Neutrophil (primary cell): ENCODE results near the gene TTLL7.

Experiments
- H3K27ac ChIP-seq: fragments of 200-600 bp; sonication (generic); 2 replicates; pipeline ENCODE4 v1.5.1; 2016; ENCODE audit warnings: mild to moderate bottlenecking, moderate library complexity
- H3K27me3 ChIP-seq: fragments of 200-600 bp; sonication (generic); 2 replicates; pipeline ENCODE4 v1.6.0; 2016; ENCODE audit warnings: mild to moderate bottlenecking
- H3K36me3 ChIP-seq: fragments of 200-600 bp; sonication (generic); 2 replicates; pipeline ENCODE4 v1.5.1; 2017
- H3K4me1 ChIP-seq, 2 experiments: fragments of 200-600 bp in 1 of 2; sonication (generic) in 1 of 2; 1 replicate in 1 of 2; 2 replicates in 1 of 2; pipeline versions ENCODE4 v1.5.1 to v1.6.1; 2013 to 2016; ENCODE audit warnings: low read depth in 1 of 2, low read length in 1 of 2, mild to moderate bottlenecking in 1 of 2, moderate library complexity in 1 of 2; ENCODE audit not compliant: control insufficient read depth in 1 of 2, insufficient read depth in 1 of 2
- H3K4me3 ChIP-seq, 2 experiments: fragments of 200-600 bp in 1 of 2; sonication (generic) in 1 of 2; 1 replicate in 1 of 2; 2 replicates in 1 of 2; pipeline ENCODE4 v1.5.1; 2013 to 2016; ENCODE audit warnings: low read depth in 1 of 2, low read length in 1 of 2, mild to moderate bottlenecking in 1 of 2, moderate library complexity in 1 of 2
- H3K9me3 ChIP-seq: fragments of 200-600 bp; sonication (generic); 2 replicates; pipeline ENCODE4 v1.5.1; 2016
- TF ChIP-seq, protein P1 (sequence below): fragments of 200-600 bp; sonication (generic); IDR thresholded peaks from 2 replicates; pipeline ENCODE4 v1.5.1; 2016; ENCODE audit warnings: antibody characterized with exemption

TTLL7 gene

GRCh38 chr1:83931658-83932253 is 67.2 kb downstream of the TTLL7 start:
- Histone ChIP-seq H3K36me3 (no peaks in the 10 kb centered on the region), H3K27me3 (no peaks in the 10 kb centered on the region), H3K27ac (no peak overlapping the region), H3K4me3 (no peak overlapping the region), H3K4me1 (no peaks in the 10 kb centered on the region), H3K9me3 (no peaks in the 10 kb centered on the region)
- TF ChIP-seq, protein P1, sequence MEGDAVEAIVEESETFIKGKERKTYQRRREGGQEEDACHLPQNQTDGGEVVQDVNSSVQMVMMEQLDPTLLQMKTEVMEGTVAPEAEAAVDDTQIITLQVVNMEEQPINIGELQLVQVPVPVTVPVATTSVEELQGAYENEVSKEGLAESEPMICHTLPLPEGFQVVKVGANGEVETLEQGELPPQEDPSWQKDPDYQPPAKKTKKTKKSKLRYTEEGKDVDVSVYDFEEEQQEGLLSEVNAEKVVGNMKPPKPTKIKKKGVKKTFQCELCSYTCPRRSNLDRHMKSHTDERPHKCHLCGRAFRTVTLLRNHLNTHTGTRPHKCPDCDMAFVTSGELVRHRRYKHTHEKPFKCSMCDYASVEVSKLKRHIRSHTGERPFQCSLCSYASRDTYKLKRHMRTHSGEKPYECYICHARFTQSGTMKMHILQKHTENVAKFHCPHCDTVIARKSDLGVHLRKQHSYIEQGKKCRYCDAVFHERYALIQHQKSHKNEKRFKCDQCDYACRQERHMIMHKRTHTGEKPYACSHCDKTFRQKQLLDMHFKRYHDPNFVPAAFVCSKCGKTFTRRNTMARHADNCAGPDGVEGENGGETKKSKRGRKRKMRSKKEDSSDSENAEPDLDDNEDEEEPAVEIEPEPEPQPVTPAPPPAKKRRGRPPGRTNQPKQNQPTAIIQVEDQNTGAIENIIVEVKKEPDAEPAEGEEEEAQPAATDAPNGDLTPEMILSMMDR = no peak

DNA sequence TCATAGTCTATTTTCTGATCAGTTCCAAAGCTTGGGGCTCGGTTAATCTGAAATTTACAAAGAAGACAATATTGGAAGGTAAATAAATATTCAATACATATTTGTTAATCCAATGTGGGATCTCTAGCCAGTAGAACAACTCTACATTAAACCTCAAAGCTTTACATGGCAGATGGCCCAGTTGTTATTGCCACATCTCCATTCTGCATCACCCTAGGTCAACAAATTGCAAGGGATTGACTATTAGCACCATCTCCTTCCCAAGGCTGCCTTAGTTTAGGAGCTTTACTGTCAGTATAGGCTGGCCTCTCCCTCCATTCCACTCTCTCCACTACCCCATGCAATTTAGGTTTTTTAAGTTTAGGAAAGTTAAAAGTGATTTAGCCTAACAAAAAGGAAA is 69.7 kb downstream of the TTLL7 start:
- no peak overlapping the region for H3K4me3 ChIP-seq
- no peaks in the 10 kb centered on the region for H3K36me3 ChIP-seq
- no peaks in the 10 kb centered on the region for H3K4me1 ChIP-seq
- no peak overlapping the region for H3K27ac ChIP-seq
- H3K9me3 ChIP-seq = no peaks in the 10 kb centered on the region
- H3K27me3 ChIP-seq = no peaks in the 10 kb centered on the region
- TF ChIP-seq, protein P1 = no peak

GRCh38 chr1:83928396-83928795 is 70.5 kb downstream of the TTLL7 start:
- Histone ChIP-seq H3K9me3 (no peaks in the 10 kb centered on the region), H3K36me3 (no peaks in the 10 kb centered on the region), H3K4me3 (no peak overlapping the region), H3K27ac (no peak overlapping the region), H3K4me1 (no peaks in the 10 kb centered on the region), H3K27me3 (no peaks in the 10 kb centered on the region)
- TF ChIP-seq, protein P1 = no peak

- Histone ChIP-seq H3K36me3 (no peaks in the 10 kb centered on the region), H3K27ac (no peak overlapping the region), H3K4me1 (no peaks in the 10 kb centered on the region), H3K27me3 (no peaks in the 10 kb centered on the region), H3K9me3 (no peaks in the 10 kb centered on the region), H3K4me3 (no peak overlapping the region)
- TF ChIP-seq, protein P1 = no peak
These were observed 71.2 kb downstream of the TTLL7 start for GRCh38 chr1:83927701-83928100.

DNA sequence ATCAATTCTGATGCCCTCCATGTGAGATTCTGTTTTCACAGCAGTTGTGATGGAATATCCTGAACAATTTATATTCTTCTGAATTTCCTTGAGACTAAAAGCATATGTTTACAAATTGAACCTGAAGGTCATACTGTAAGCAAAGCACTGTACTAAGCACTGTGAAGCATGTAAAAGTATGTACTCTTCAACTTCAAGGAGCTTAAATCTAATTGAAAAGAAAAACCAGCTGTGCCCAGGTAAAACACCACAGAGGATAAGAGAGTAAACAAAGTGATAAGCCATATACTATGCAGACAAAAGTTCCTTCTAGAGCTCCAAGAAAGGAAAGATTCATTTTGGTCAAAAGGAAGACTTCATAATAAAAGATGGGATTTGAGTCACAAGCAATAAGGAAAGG is 71.9 kb downstream of the TTLL7 start:
- Histone ChIP-seq H3K36me3 (no peaks in the 10 kb centered on the region), H3K4me3 (no peak overlapping the region), H3K27me3 (no peaks in the 10 kb centered on the region), H3K4me1 (no peaks in the 10 kb centered on the region), H3K9me3 (no peaks in the 10 kb centered on the region), H3K27ac (no peak overlapping the region)
- TF ChIP-seq, protein P1 = no peak

GRCh38 chr1:83923553-83923952 is 75.4 kb downstream of the TTLL7 start:
- Histone ChIP-seq H3K36me3 (no peaks in the 10 kb centered on the region), H3K4me3 (no peak overlapping the region), H3K27me3 (no peaks in the 10 kb centered on the region), H3K27ac (no peak overlapping the region), H3K9me3 (no peaks in the 10 kb centered on the region), H3K4me1 (no peaks in the 10 kb centered on the region)
- TF ChIP-seq, protein P1 = no peak
